HEK293 (cell line): ENCODE results near the gene SPTLC2.

Experiments
- CTCF ChIA-PET: fragments of 350-600 bp; formaldehyde crosslinking; extraction: SDS; loops from one replicate; lab custom pipeline; 2021; ENCODE audit warnings: antibody characterized with exemption; lab: Yijun Ruan, JAX
- POLR2A ChIA-PET: fragments of 300-600 bp; formaldehyde crosslinking; extraction: SDS; loops from one replicate; lab custom pipeline; 2020; ENCODE audit warnings: antibody characterized with exemption, inconsistent platforms; lab: Yijun Ruan, JAX
- H3K27ac ChIP-seq: fragments of 200-500 bp; sonication (Bioruptor generic); 2 replicates; pipeline ENCODE4 v1.5.1; 2014; ENCODE audit warnings: low read depth, low read length, control low read depth, inconsistent platforms; ENCODE audit errors: extremely low read depth
- H3K36me3 ChIP-seq, 2 experiments: fragments of 200-500 bp in 1 of 2; sonication (Bioruptor generic) in 1 of 2; 1 replicate in 1 of 2; 2 replicates in 1 of 2; pipeline ENCODE4 v1.5.1; 2014 to 2017; ENCODE audit warnings: inconsistent platforms in 2 of 2, low read length in 2 of 2; ENCODE audit not compliant: control insufficient read depth in 2 of 2, insufficient read depth in 1 of 2
- H3K4me1 ChIP-seq: fragments of 200-500 bp; sonication (Bioruptor generic); 2 replicates; pipeline ENCODE4 v1.5.1; 2014; ENCODE audit warnings: mild to moderate bottlenecking, low read length, inconsistent platforms; ENCODE audit not compliant: control insufficient read depth, insufficient read depth
- H3K4me3 ChIP-seq: 2 replicates; pipeline ENCODE4 v1.5.1; 2011; ENCODE audit warnings: low read depth, mild to moderate bottlenecking, control low read depth, low read length, moderate library complexity
- H3K9me3 ChIP-seq: fragments of 200-500 bp; sonication (Bioruptor generic); 2 replicates; pipeline ENCODE4 v1.5.1; 2014; ENCODE audit warnings: low read depth, low read length, inconsistent platforms; ENCODE audit not compliant: control insufficient read depth, insufficient read depth
- FEZF1 ChIP-seq: fragments of 450-650 bp; formaldehyde crosslinking; IDR thresholded peaks from 2 replicates; pipeline ENCODE4 v1.5.1; 2016; ENCODE audit warnings: missing biosample characterization, missing genetic modification characterization
- IKZF3 ChIP-seq: fragments of 450-650 bp; IDR thresholded peaks from 2 replicates; pipeline ENCODE4 v1.5.0; 2018; ENCODE audit warnings: missing biosample characterization, mild to moderate bottlenecking, missing genetic modification characterization, moderate library complexity
- SCRT1 ChIP-seq: fragments of 450-650 bp; formaldehyde crosslinking; IDR thresholded peaks from 2 replicates; pipeline ENCODE4 v1.5.1; 2016; ENCODE audit warnings: missing biosample characterization, missing genetic modification characterization, borderline replicate concordance
- SP2 ChIP-seq: fragments of 450-650 bp; formaldehyde crosslinking; IDR thresholded peaks from 2 replicates; pipeline ENCODE4 v1.5.1; 2016; ENCODE audit warnings: missing biosample characterization, missing genetic modification characterization
- ZBTB20 ChIP-seq: fragments of 450-650 bp; formaldehyde crosslinking; IDR thresholded peaks from 2 replicates; pipeline ENCODE4 v1.5.1; 2016; ENCODE audit warnings: missing biosample characterization, missing genetic modification characterization
- ZNF169 ChIP-seq: fragments of 450-650 bp; formaldehyde crosslinking; IDR thresholded peaks from 2 replicates; pipeline ENCODE4 v1.5.1; 2016; ENCODE audit warnings: missing biosample characterization, missing genetic modification characterization
- ZNF23 ChIP-seq: fragments of 450-650 bp; formaldehyde crosslinking; IDR thresholded peaks from 2 replicates; pipeline ENCODE4 v1.5.1; 2016; ENCODE audit warnings: missing biosample characterization, missing genetic modification characterization, borderline replicate concordance
- ZNF248 ChIP-seq: fragments of 450-650 bp; formaldehyde crosslinking; IDR thresholded peaks from 2 replicates; pipeline ENCODE4 v1.5.1; 2017; ENCODE audit warnings: missing biosample characterization, missing genetic modification characterization
- ZNF292 ChIP-seq: fragments of 450-650 bp; formaldehyde crosslinking; IDR thresholded peaks from 2 replicates; pipeline ENCODE4 v1.5.1; 2016; ENCODE audit warnings: low read depth, missing biosample characterization, missing genetic modification characterization, borderline replicate concordance
- ZNF311 ChIP-seq: fragments of 450-650 bp; formaldehyde crosslinking; IDR thresholded peaks from 2 replicates; pipeline ENCODE4 v1.5.1; 2017; ENCODE audit warnings: missing biosample characterization, missing genetic modification characterization, borderline replicate concordance
- ZNF404 ChIP-seq: fragments of 450-650 bp; formaldehyde crosslinking; IDR thresholded peaks from 2 replicates; pipeline ENCODE4 v1.5.1; 2017; ENCODE audit warnings: missing biosample characterization, missing genetic modification characterization
- ZNF416 ChIP-seq: fragments of 450-650 bp; formaldehyde crosslinking; IDR thresholded peaks from 2 replicates; pipeline ENCODE4 v1.5.1; 2016; ENCODE audit warnings: missing biosample characterization, missing genetic modification characterization
- ZNF473 ChIP-seq: fragments of 450-650 bp; formaldehyde crosslinking; IDR thresholded peaks from 2 replicates; pipeline ENCODE4 v1.5.1; 2017; ENCODE audit warnings: missing biosample characterization, missing genetic modification characterization
- ZNF560 ChIP-seq: fragments of 450-650 bp; formaldehyde crosslinking; IDR thresholded peaks from 2 replicates; pipeline ENCODE4 v1.5.1; 2017; ENCODE audit warnings: missing biosample characterization, missing genetic modification characterization, borderline replicate concordance
- ZNF561 ChIP-seq: fragments of 450-650 bp; IDR thresholded peaks from 2 replicates; pipeline ENCODE4 v1.5.1; 2018; ENCODE audit warnings: missing biosample characterization, missing genetic modification characterization, borderline replicate concordance
- ZNF707 ChIP-seq: fragments of 450-650 bp; formaldehyde crosslinking; IDR thresholded peaks from 2 replicates; pipeline ENCODE4 v1.5.1; 2016; ENCODE audit warnings: missing biosample characterization, missing genetic modification characterization
- ZNF76 ChIP-seq: fragments of 450-650 bp; formaldehyde crosslinking; IDR thresholded peaks from 2 replicates; pipeline ENCODE4; 2016; ENCODE audit warnings: low read depth, missing biosample characterization, missing genetic modification characterization, borderline replicate concordance
- ZNF777 ChIP-seq: fragments of 450-650 bp; formaldehyde crosslinking; IDR thresholded peaks from 2 replicates; pipeline ENCODE4 v1.5.1; 2017; ENCODE audit warnings: missing biosample characterization, missing genetic modification characterization, borderline replicate concordance
- TF ChIP-seq, protein P1 (sequence below): fragments of 450-650 bp; formaldehyde crosslinking; IDR thresholded peaks from 2 replicates; pipeline ENCODE4 v1.5.1; 2016; ENCODE audit warnings: missing biosample characterization, missing genetic modification characterization, low read depth
- TF ChIP-seq, protein P2 (sequence below): fragments of 450-650 bp; formaldehyde crosslinking; IDR thresholded peaks from 2 replicates; pipeline ENCODE4 v1.5.1; 2016; ENCODE audit warnings: missing biosample characterization, missing genetic modification characterization, low read depth
- TF ChIP-seq, protein P3 (sequence below): fragments of 450-650 bp; formaldehyde crosslinking; IDR thresholded peaks from 2 replicates; pipeline ENCODE4 v1.5.1; 2017; ENCODE audit warnings: missing biosample characterization, mild to moderate bottlenecking, missing genetic modification characterization, moderate library complexity

The SPTLC2 gene

DNA sequence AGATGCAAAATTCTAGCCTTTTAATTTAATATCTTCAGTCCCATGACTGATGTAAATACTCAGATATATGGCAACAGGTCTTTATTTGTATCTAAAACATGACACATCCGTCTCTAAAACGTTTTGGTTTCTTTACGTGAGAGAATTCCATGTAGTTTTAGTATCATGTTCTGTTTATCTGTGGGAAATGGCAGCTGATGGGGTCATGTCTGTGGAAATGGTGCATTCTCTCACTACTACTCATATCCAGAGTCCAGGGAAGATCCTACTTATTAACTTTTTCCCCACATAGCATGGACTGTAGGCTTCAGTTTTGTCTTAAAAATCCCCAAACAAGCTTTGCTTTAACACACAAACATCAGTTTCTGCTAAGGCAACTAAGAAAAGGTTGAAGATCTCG, 53.8 kb downstream of the SPTLC2 start:
- TF ChIP-seq ZNF311: no peak
- no peak for TF ChIP-seq FEZF1 (tag by site-specific recombination)
- no peak for TF ChIP-seq ZNF292
- TF ChIP-seq ZNF707 (tag by site-specific recombination): no peak
- Histone ChIP-seq H3K9me3 (no peaks in the 10 kb centered on the region), H3K4me1 (no peaks in the 10 kb centered on the region), H3K36me3 (peaks cover 11 to 18% of the 10 kb centered on the region in 2 experiments; a peak in 2 of 3 replicates), H3K27ac (no peak overlapping the region), H3K4me3 (no peak overlapping the region)
- POLR2A ChIA-PET: interaction anchor here (0.6 kb wide), 1 partner anchor 36 kb away, joined by 3 read pairs; no protein-coding TSS in a partner anchor
- CTCF ChIA-PET: interaction anchor here (0.7 kb wide), 2 partner anchors 25 to 467 kb away, joined by 3 to 4 read pairs; no protein-coding TSS in a partner anchor

DNA sequence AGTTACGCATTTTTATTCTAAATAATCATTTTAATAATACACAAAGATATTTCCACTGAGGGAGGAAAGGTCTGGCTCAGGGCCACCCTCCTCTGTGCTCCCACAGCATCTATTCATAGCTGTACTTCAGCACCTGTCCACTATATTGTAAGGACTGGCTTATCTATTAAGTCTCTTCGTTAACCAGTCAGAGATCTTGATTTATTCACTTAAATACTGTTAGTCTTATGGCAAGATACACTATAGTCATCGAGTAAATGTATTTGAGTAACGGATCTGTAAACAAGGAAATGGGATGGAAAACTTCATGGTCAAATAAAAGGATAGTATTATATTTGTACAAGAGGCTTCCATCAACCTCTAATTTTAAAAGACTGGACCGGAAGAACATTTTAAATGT, 54.6 kb downstream of the SPTLC2 start:
- POLR2A ChIA-PET: no interaction called here
- Histone ChIP-seq H3K27ac (no peak overlapping the region), H3K4me1 (no peaks in the 10 kb centered on the region), H3K4me3 (no peak overlapping the region), H3K9me3 (no peaks in the 10 kb centered on the region), H3K36me3 (peaks cover 11 to 20% of the 10 kb centered on the region in 2 experiments; a peak in 2 of 3 replicates)
- CTCF ChIA-PET: no interaction called here
- no peak for TF ChIP-seq ZNF416 (tag by site-specific recombination)
- TF ChIP-seq ZNF76 (tag by site-specific recombination): no peak
- TF ChIP-seq, protein P1, sequence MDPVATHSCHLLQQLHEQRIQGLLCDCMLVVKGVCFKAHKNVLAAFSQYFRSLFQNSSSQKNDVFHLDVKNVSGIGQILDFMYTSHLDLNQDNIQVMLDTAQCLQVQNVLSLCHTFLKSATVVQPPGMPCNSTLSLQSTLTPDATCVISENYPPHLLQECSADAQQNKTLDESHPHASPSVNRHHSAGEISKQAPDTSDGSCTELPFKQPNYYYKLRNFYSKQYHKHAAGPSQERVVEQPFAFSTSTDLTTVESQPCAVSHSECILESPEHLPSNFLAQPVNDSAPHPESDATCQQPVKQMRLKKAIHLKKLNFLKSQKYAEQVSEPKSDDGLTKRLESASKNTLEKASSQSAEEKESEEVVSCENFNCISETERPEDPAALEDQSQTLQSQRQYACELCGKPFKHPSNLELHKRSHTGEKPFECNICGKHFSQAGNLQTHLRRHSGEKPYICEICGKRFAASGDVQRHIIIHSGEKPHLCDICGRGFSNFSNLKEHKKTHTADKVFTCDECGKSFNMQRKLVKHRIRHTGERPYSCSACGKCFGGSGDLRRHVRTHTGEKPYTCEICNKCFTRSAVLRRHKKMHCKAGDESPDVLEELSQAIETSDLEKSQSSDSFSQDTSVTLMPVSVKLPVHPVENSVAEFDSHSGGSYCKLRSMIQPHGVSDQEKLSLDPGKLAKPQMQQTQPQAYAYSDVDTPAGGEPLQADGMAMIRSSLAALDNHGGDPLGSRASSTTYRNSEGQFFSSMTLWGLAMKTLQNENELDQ (tag by site-specific recombination): no peak

DNA sequence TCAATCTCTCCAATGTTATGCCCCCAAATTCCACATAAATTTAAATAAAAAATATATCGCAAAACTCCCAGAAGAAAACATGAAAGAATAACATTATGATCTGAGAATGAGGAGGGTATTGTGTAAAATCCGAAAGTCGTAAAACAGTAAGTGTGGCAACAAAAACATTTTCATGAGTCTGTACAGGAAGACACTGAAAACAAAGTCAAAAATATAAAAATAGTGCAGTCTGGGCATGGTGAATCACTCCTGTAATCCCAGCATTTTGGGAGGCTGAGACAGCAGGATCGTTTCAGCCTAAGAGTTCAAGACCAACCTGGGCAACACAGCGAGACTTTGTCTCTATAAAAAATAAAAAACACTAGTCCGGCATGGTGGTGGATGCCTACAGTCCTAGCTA, 57.1 kb downstream of the SPTLC2 start:
- Histone ChIP-seq H3K4me3 (no peak overlapping the region), H3K27ac (no peak overlapping the region), H3K36me3 (peaks cover 31 to 35% of the 10 kb centered on the region in 2 experiments), H3K4me1 (no peaks in the 10 kb centered on the region), H3K9me3 (no peaks in the 10 kb centered on the region)
- ChIA-PET CTCF (interaction anchor here (0.7 kb wide), 1 partner anchor 9 kb away, joined by 3 read pairs; no protein-coding TSS in a partner anchor), POLR2A (no interaction called here)
- TF ChIP-seq ZNF169 (tag by site-specific recombination) (no peak), ZNF248 (tag by site-specific recombination) (no peak), ZNF404 (tag by site-specific recombination) (no peak), ZNF560 (tag by site-specific recombination) (no peak)
- TF ChIP-seq, protein P2, sequence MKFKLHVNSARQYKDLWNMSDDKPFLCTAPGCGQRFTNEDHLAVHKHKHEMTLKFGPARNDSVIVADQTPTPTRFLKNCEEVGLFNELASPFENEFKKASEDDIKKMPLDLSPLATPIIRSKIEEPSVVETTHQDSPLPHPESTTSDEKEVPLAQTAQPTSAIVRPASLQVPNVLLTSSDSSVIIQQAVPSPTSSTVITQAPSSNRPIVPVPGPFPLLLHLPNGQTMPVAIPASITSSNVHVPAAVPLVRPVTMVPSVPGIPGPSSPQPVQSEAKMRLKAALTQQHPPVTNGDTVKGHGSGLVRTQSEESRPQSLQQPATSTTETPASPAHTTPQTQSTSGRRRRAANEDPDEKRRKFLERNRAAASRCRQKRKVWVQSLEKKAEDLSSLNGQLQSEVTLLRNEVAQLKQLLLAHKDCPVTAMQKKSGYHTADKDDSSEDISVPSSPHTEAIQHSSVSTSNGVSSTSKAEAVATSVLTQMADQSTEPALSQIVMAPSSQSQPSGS (tag by site-specific recombination): no peak

DNA sequence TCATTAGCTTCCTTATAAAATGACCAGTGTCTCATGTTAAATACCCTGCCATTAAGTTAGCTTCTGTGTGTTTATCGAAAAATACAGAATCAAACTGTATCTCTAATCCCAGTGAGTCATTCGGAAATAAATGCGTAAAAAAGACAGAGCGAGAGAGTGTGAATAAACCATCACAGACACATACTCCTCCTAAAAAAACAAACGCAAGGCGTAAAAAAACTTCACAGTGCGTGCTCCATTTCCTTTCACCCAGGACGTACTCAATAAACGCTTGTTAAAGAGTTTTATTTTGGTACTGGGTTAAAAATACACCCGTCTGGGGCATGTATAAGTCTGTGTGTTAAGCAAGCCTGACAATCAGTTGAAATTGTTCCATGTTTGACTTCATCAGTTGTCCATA, 59.0 kb downstream of the SPTLC2 start:
- Histone ChIP-seq H3K4me3 (no peak overlapping the region), H3K4me1 (no peaks in the 10 kb centered on the region), H3K27ac (no peak overlapping the region), H3K9me3 (no peaks in the 10 kb centered on the region), H3K36me3 (peaks cover 38 to 39% of the 10 kb centered on the region in 2 experiments)
- ChIA-PET POLR2A (no interaction called here), CTCF (interaction anchor here (0.6 kb wide), 1 partner anchor 89 kb away, joined by 5 read pairs; no protein-coding TSS in a partner anchor)
- TF ChIP-seq ZBTB20 (tag by site-specific recombination): no peak
- TF ChIP-seq, protein P3, sequence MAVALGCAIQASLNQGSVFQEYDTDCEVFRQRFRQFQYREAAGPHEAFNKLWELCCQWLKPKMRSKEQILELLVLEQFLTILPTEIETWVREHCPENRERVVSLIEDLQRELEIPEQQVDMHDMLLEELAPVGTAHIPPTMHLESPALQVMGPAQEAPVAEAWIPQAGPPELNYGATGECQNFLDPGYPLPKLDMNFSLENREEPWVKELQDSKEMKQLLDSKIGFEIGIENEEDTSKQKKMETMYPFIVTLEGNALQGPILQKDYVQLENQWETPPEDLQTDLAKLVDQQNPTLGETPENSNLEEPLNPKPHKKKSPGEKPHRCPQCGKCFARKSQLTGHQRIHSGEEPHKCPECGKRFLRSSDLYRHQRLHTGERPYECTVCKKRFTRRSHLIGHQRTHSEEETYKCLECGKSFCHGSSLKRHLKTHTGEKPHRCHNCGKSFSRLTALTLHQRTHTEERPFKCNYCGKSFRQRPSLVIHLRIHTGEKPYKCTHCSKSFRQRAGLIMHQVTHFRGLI: no peak
- no peak for TF ChIP-seq SP2
- TF ChIP-seq IKZF3: no peak
- TF ChIP-seq ZNF561 (tag by site-specific recombination): no peak
- no peak for TF ChIP-seq SCRT1
- no peak for TF ChIP-seq ZNF473 (tag by site-specific recombination)
- TF ChIP-seq ZNF777 (tag by site-specific recombination): no peak
- TF ChIP-seq ZNF23 (tag by site-specific recombination): no peak
